ENCODE measurements around the gene PAWR.
"Not testable (repeated sequence)": the region's sequence is repeated elsewhere in the genome, so short reads cannot be mapped to it uniquely, and the experiment has no call there.

PAWR gene

GRCh38 chr12:79585147-79585546 is 105.6 kb downstream of the PAWR start:
- H3K4me1 ChIP-seq (ENCODE audit: control insufficient read depth, insufficient read depth, low read length): no peaks in the 10 kb centered on the region
- no peak overlapping the region for H3K4me3 ChIP-seq (ENCODE audit: low read length)

GRCh38 chr12:79573820-79574219 is 116.9 kb downstream of the PAWR start:
- H3K4me3 ChIP-seq (ENCODE audit: low read length): no peak overlapping the region
- H3K4me1 ChIP-seq (ENCODE audit: control insufficient read depth, insufficient read depth, low read length): no peaks in the 10 kb centered on the region
- H3K27me3 ChIP-seq (replicated peaks; ENCODE audit: control insufficient read depth, insufficient read depth, low read length): no peaks in the 10 kb centered on the region
- no peak for DNase-seq (ENCODE audit: low read depth)
- peaks cover 4% of the 10 kb centered on the region for H3K9me3 ChIP-seq (ENCODE audit: control insufficient read depth, low read length)
- H3K9ac ChIP-seq (ENCODE audit: low read length): no peak overlapping the region
- H3K36me3 ChIP-seq (ENCODE audit: control insufficient read depth, insufficient read depth, low read length, severe bottlenecking): peaks cover 8% of the 10 kb centered on the region

More at GRCh38 chr12:79585147-79585546, 105.6 kb downstream of the PAWR start:
- DNase-seq (ENCODE audit: low read depth): no peak
- no peaks in the 10 kb centered on the region for H3K27me3 ChIP-seq (replicated peaks; ENCODE audit: control insufficient read depth, insufficient read depth, low read length)
- no peaks in the 10 kb centered on the region for H3K9me3 ChIP-seq (ENCODE audit: control insufficient read depth, low read length)
- H3K9ac ChIP-seq (ENCODE audit: low read length): no peak overlapping the region
- H3K36me3 ChIP-seq (ENCODE audit: control insufficient read depth, insufficient read depth, low read length, severe bottlenecking): peaks cover 7% of the 10 kb centered on the region

DNA sequence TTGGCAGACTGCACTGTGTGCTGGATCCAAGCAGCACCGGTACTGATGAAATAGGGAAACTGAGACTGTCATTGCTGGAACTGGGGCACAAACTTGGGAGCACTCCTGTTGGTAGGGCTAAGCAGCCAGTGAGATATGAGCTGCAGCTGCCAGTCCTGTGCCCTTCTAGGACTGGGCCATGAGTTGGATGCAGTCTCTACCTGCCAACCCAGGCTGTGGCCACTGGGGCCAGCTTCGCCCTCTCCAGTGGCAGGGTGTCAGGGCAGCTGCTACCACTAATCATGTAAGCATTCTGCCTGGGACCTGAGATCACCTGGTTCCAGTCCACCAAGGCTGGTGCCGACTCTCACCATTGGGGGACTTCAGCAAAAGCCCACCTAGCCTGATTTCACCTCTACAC is 121.1 kb downstream of the PAWR start:
- Histone ChIP-seq H3K36me3 (ENCODE audit: control insufficient read depth, insufficient read depth, low read length, severe bottlenecking) (peaks cover 8% of the 10 kb centered on the region), H3K9ac (ENCODE audit: low read length) (no peak overlapping the region), H3K4me1 (ENCODE audit: control insufficient read depth, insufficient read depth, low read length) (no peaks in the 10 kb centered on the region), H3K27me3 (replicated peaks; ENCODE audit: control insufficient read depth, insufficient read depth, low read length) (no peaks in the 10 kb centered on the region), H3K4me3 (ENCODE audit: low read length) (no peak overlapping the region), H3K9me3 (ENCODE audit: control insufficient read depth, low read length) (peaks cover 4% of the 10 kb centered on the region)
- DNase-seq (ENCODE audit: low read depth): no peak

GRCh38 chr12:79567175-79567563 is 123.6 kb downstream of the PAWR start:
- Histone ChIP-seq H3K27me3 (replicated peaks; ENCODE audit: control insufficient read depth, insufficient read depth, low read length) (no peaks in the 10 kb centered on the region), H3K9me3 (ENCODE audit: control insufficient read depth, low read length) (no peaks in the 10 kb centered on the region), H3K4me3 (ENCODE audit: low read length) (no peak overlapping the region), H3K36me3 (ENCODE audit: control insufficient read depth, insufficient read depth, low read length, severe bottlenecking) (peaks cover 3% of the 10 kb centered on the region), H3K4me1 (ENCODE audit: control insufficient read depth, insufficient read depth, low read length) (no peaks in the 10 kb centered on the region), H3K9ac (ENCODE audit: low read length) (no peak overlapping the region)
- DNase-seq (ENCODE audit: low read depth): no peak

DNA sequence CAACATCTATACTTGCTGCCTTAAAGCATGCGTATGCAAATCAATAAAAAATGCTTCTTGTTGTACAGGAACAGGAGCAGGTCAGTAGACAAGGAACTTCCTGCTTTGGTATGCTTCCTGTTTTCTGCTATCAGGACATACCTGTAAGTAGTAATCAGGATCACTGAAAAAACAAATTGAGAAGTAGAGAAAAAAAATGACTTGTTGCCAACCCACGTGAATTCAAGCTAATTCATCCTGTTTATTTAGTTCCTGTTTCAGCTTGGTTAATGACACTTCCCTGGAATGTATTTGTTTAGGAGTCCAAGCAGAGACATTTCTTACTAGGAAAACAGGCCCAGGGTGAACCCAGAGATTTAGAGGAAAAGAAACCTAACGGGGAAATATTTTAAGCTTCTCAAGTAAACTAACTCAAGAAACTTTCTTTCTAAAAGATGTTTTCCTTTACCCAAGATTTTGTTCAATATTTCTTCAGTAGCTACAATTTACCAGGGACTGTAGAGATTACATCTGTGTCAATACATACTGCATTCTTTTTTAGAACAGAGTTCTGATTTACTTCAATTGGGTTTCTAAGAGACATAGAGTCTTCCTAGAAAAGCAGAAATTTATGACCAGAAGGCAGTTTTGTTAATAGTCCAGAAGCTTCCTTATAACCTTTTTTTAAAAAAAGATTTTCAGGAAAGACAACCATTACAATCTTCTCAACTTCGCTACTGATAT is 124.2 kb downstream of the PAWR start:
- Histone ChIP-seq H3K4me1 (ENCODE audit: control insufficient read depth, insufficient read depth, low read length) (no peaks in the 10 kb centered on the region), H3K9me3 (ENCODE audit: control insufficient read depth, low read length) (no peaks in the 10 kb centered on the region), H3K27me3 (replicated peaks; ENCODE audit: control insufficient read depth, insufficient read depth, low read length) (no peaks in the 10 kb centered on the region), H3K4me3 (ENCODE audit: low read length) (no peak overlapping the region), H3K9ac (ENCODE audit: low read length) (no peak overlapping the region), H3K36me3 (ENCODE audit: control insufficient read depth, insufficient read depth, low read length, severe bottlenecking) (peaks cover 3% of the 10 kb centered on the region)
- DNase-seq (ENCODE audit: low read depth): peak; percentile 19

DNA sequence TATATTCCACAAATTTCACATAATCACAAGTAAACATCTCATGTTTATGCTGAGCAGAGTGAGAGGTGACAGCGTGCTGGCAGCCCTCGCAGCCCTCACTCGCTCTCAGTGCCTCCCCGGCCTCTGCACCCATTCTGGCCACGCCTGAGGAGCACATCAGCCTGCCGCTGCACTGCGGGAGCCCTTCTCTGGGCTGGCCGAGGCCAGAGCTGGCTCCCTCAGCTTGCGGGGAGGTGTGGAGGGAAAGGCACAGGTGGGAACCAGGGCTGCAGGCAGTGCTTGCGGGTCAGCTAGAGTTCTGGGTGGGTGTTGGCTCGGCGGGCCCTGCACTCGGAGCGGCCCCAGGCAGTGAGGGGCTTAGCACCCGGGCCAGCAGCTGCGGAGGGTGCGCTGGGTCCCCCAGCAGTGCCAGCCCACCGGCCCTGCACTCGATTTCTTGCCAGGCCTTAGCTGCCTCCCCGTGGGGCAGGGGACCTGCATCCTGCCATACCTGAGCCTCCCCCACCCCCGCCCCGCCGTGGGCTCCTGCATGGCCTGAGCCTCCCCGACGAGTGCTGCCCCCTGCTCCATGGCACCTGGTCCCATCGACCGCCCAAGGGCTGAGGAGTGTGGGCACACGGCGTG is 125.9 kb downstream of the PAWR start:
- not testable (repeated sequence) for DNase-seq (ENCODE audit: low read depth); H3K9me3 ChIP-seq (ENCODE audit: control insufficient read depth, low read length); H3K9ac ChIP-seq (ENCODE audit: low read length); H3K36me3 ChIP-seq (ENCODE audit: control insufficient read depth, insufficient read depth, low read length, severe bottlenecking); H3K27me3 ChIP-seq (replicated peaks; ENCODE audit: control insufficient read depth, insufficient read depth, low read length); H3K4me3 ChIP-seq (ENCODE audit: low read length); H3K4me1 ChIP-seq (ENCODE audit: control insufficient read depth, insufficient read depth, low read length)

DNA sequence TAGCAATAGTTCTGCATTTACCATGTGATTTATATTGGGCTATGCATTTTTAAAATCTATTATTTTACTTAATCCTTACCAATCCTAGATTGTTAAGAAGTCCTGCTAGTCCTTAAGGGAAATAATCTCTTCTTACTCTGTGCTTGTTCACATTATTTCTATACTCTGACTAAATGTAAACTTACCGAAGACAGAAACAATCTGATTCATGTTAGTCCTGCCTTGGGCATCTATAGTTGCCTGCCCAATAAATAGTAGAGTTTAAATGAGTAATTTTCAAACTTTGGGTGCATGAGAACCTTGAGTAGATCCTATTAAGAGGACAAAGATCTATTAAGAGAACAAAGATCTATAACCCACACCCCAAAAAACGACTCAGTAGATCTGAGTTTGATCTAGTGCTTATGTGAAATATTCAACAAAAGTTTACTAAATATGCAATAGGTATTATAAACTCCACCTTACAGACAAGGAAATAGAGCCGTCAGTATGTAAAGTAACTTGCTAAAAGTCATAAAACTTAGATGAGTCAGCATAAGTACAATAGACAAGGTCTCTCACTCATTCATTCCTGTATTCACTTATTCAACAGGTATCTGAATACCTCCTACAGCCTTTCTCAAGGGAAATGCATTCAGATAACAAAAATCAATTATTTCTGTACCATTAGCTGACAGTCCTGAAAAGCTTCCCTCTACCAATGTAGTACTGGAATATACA is 127.6 kb downstream of the PAWR start:
- DNase-seq (ENCODE audit: low read depth): no peak
- H3K36me3 ChIP-seq (ENCODE audit: control insufficient read depth, insufficient read depth, low read length, severe bottlenecking): peaks cover 3% of the 10 kb centered on the region
- H3K4me1 ChIP-seq (ENCODE audit: control insufficient read depth, insufficient read depth, low read length): peaks cover 23% of the 10 kb centered on the region
- H3K27me3 ChIP-seq (replicated peaks; ENCODE audit: control insufficient read depth, insufficient read depth, low read length): no peaks in the 10 kb centered on the region
- no peak overlapping the region for H3K4me3 ChIP-seq (ENCODE audit: low read length)
- no peak overlapping the region for H3K9ac ChIP-seq (ENCODE audit: low read length)
- no peaks in the 10 kb centered on the region for H3K9me3 ChIP-seq (ENCODE audit: control insufficient read depth, low read length)

DNA sequence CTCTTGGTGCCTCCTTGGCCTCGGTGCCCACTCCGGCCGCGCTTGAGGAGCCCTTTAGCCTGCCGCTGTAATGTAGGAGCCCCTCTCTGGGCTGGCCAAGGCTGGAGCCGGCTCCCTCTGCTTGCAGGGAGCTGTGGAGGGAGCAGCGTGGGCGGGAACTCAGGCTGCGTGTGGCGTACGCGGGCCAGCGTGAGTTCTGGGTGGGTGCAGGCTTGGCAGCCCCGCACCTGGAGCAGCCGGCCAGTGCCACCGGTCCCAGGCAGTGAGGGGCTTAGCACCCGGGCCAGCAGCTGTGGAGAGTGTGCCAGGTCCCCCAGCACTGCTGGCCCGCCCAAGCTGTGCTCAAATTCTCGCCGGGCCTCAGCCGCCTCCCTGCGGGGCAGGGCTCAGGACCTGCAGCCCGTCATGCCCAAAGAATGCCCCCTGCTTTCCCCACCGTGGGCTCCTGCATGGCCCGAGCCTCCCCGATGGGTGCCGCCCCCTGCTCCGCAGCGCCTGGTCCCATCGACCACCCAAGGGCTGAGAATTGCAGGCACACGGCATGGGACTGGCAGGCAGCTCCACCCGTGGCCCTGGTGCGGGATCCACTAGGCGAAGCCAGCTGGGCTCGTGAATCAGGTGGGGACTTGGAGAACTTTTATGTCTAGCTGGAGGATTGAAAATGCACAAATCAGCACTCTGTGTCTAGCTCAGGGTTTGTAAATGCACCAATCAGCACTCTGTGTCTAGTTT is 129.2 kb downstream of the PAWR start:
- no peak overlapping the region for H3K9ac ChIP-seq (ENCODE audit: low read length)
- H3K27me3 ChIP-seq (replicated peaks; ENCODE audit: control insufficient read depth, insufficient read depth, low read length): no peaks in the 10 kb centered on the region
- H3K4me1 ChIP-seq (ENCODE audit: control insufficient read depth, insufficient read depth, low read length): peaks cover 38% of the 10 kb centered on the region
- no peaks in the 10 kb centered on the region for H3K36me3 ChIP-seq (ENCODE audit: control insufficient read depth, insufficient read depth, low read length, severe bottlenecking)
- H3K9me3 ChIP-seq (ENCODE audit: control insufficient read depth, low read length): no peaks in the 10 kb centered on the region
- DNase-seq (ENCODE audit: low read depth): no peak
- H3K4me3 ChIP-seq (ENCODE audit: low read length): no peak overlapping the region

DNA sequence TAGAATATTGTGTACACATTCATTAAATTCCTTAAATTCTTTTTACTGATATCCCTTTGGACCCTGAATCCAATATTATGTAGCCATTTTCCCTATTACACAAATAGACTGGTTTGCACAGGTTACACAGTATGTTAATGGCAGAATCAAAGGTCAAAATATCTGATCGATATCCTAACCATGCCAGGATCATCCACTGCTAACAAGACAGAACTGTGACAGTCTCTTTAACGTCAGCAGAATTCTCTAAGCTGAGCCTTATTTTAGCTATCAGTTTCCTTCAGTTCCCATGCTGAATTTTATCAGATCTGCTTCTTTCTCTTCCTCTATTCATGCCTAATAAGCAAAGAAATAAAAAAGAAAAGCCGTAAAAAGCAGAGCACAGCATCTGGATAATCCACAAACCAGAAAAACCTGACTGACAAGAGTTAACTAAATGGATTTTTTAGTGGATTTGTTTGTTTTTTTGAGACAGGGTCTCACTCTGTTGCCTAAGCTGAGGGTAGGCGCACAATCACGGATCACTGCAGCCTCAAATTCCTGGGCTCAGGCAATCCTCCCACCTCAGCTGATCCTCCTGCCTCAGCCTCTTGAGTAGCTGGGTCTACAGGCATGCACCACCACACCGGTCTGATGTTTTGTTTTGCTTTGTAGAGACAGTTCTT is 130.4 kb downstream of the PAWR start:
- H3K9ac ChIP-seq (ENCODE audit: low read length): peak overlapping the region; percentile 42
- no peak overlapping the region for H3K4me3 ChIP-seq (ENCODE audit: low read length)
- H3K4me1 ChIP-seq (ENCODE audit: control insufficient read depth, insufficient read depth, low read length): peaks cover 45% of the 10 kb centered on the region
- no peaks in the 10 kb centered on the region for H3K27me3 ChIP-seq (replicated peaks; ENCODE audit: control insufficient read depth, insufficient read depth, low read length)
- no peak for DNase-seq (ENCODE audit: low read depth)
- no peaks in the 10 kb centered on the region for H3K36me3 ChIP-seq (ENCODE audit: control insufficient read depth, insufficient read depth, low read length, severe bottlenecking)
- no peaks in the 10 kb centered on the region for H3K9me3 ChIP-seq (ENCODE audit: control insufficient read depth, low read length)

DNA sequence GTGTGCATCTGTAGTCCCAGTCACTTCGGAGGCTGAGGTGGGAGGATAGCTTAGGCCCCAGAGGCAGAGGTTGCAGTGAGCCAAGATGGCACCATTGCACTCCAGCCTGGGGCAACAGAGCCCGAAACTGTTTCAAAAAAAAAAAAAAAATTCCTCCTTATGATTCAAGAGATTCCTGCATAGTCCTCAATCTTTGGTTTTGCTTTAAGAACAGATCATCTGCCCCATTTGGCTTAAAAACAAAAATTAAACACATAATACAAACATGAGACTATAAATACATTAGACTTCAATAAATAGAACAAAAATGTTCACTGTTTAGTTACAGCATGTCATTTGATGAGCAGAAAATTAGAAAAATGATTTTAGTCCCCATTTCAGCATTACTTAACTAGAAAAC is 131.2 kb downstream of the PAWR start:
- Histone ChIP-seq H3K27me3 (replicated peaks; ENCODE audit: control insufficient read depth, insufficient read depth, low read length) (no peaks in the 10 kb centered on the region), H3K4me1 (ENCODE audit: control insufficient read depth, insufficient read depth, low read length) (peaks cover 45% of the 10 kb centered on the region), H3K4me3 (ENCODE audit: low read length) (no peak overlapping the region), H3K9me3 (ENCODE audit: control insufficient read depth, low read length) (no peaks in the 10 kb centered on the region), H3K36me3 (ENCODE audit: control insufficient read depth, insufficient read depth, low read length, severe bottlenecking) (no peaks in the 10 kb centered on the region), H3K9ac (ENCODE audit: low read length) (peak overlapping the region; percentile 42)
- no peak for DNase-seq (ENCODE audit: low read depth)
